Subcutaneous adipose tissue (tissue), 4 donors: ENCODE data around the gene DAO. TPM values are rescaled to one million over a fixed set of nuclear protein-coding genes. Genes with fewer than 3 reads are reported as not detected.

Experiments
- total RNA-seq, 4 donors: library from RNA; depleted of rRNA; stranded (reverse); fragments of >200 nt; gene quantifications; one replicate each; pipeline ENCODE4 v1.1.0, GENCODE V29; 2016
- TF ChIP-seq, protein P1 (sequence below): fragments of 450-650 bp; IDR thresholded peaks from one replicate; pipeline ENCODE4 v1.5.1; 2016; ENCODE audit warnings: low read depth, mild to moderate bottlenecking, control low read depth, antibody characterized with exemption, moderate library complexity

DAO gene
- not detected for total RNA-seq

DNA sequence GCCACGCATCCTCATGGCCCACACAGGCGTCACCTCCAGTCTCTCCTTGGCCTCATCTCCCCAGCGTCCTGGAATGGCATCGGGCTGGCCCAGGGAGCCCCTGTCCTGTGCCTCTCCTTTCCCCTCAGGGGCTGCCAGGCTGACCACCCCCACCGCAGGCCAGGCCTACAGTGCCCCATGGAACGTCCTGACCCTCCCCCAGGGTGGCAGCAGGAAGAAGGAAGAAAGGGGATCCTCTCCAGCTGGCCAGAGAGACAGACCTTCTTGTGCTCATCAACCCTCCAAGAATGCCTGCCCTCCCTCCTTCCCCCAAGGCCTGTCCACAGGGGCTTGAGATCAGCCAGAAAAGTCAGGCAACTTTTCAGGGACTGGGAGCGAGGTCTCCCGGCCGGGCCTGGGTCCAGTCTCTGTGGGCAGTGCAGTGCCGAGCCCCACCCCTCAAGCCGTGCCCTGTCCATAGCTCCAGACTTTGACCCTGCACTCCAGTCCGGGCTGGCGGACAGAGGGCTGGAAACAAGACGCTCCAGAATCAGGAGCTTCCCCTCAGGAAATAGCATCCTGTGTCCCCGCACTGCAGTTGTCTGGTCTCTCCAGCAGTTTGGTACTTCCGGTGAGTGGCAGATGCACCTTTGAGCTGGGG lies at the start of gene DAO:
Gene DAO, plus strand, starts transcription at position 478 of the 640 bp plus-strand sequence. CDS start 4,915 bp downstream, outside the sequence.
- TF ChIP-seq, protein P1, sequence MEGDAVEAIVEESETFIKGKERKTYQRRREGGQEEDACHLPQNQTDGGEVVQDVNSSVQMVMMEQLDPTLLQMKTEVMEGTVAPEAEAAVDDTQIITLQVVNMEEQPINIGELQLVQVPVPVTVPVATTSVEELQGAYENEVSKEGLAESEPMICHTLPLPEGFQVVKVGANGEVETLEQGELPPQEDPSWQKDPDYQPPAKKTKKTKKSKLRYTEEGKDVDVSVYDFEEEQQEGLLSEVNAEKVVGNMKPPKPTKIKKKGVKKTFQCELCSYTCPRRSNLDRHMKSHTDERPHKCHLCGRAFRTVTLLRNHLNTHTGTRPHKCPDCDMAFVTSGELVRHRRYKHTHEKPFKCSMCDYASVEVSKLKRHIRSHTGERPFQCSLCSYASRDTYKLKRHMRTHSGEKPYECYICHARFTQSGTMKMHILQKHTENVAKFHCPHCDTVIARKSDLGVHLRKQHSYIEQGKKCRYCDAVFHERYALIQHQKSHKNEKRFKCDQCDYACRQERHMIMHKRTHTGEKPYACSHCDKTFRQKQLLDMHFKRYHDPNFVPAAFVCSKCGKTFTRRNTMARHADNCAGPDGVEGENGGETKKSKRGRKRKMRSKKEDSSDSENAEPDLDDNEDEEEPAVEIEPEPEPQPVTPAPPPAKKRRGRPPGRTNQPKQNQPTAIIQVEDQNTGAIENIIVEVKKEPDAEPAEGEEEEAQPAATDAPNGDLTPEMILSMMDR, result no peak

- TF ChIP-seq, protein P1, result no peak
Observed at GRCh38 chr12:108831309-108831991, 48.4 kb upstream of the DAO start.

DNA sequence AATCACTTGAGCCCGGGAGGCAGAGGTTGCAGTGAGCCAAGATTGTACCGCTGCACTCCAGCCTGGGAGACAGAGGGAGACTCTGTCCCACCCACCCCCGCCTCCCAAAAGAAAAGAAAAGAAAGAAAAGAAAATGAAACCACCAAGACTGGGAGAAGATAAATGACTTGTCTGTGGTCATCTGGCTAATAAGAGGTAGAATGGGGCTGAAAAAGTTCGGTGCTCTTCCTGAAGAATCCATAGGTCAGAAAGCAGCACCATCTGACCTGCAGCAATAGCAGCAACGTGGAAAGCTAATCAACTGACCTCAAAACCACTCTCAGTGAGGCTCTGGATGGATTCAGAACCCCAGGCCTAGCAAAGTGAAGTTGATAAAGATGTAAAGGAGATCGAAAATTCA lies 47.7 kb upstream of the DAO start:
- TF ChIP-seq, protein P1, result no peak

DNA sequence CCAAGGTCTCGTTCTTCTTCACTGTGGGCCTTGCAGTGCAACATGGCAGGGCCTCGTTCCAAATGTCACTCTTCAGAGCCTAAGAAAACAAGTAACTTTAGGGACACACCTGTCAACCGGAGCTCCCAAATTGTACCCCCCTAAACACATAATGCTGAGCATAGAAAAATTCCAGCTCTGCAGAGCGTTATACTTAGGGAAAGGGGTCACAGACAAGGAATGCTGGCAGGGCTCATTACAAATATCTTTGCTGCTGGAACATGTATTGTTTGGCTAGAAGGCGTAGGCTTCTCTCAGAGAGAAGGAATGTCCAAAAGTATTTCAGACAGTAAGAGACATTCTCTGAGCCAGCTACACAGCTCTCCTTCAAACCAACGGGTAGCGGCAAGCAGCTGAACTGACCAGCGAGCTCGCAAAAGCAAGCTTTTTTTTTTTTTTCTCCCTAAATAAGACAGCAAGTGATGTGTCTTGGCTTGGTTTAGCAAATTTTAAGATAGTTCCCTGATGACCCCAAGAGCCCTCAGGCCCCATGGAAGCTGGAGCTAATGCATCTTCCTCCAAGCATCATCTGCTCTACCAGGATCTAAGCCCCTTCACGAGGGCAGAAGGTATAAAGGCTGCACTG lies 47.0 kb upstream of the DAO start:
- TF ChIP-seq, protein P1, result no peak

- TF ChIP-seq, protein P1, result no peak
Observed at GRCh38 chr12:108833355-108833733, 46.5 kb upstream of the DAO start.

DNA sequence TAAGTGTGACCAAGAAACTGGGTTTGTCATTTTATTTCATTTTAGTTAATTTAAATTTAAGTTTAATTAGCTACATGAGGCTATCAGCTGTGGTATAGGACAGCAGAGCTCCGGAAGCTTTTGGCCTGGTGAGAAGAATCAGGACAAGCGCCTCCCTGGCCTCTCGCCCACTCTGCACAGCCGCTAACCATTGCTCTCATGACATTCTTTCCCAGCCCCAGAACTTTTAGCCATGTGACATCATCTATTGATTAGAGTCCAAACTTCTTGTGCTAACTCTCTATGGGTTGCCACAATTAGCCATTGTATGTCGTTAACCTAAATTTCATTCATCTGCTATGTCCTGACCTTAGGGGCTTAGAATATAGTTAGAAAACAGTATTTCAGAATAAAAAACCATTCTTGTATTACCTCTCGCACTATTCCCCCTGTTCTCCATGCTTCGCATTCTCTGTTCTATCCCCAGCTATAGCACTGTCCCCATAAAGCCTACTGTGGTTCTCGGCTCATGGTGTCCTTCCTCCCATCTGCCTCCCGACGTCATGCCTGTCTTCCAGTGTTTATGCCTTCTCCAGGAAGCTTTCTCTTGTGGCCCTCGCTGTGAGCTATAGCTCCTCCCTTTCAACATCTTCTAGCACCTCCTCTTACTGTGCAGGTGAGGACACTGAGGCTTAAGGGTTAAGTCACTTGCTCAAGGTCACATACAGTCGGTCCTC lies 46.0 kb upstream of the DAO start:
- TF ChIP-seq, protein P1, result no peak
